ENCODE results near the gene AIDA. TPM values are rescaled to one million over a fixed set of nuclear protein-coding genes. Genes with fewer than 3 reads are reported as not detected.

Gene AIDA
- total and polyA plus RNA-seq, 7 donors = 34.9 to 104 (median 71.5) TPM

GRCh38 chr1:222642468-222642867, 69.8 kb downstream of the AIDA start:
- WGBS, 2 donors = 49 to 78% methylated on average over 1 of the region's 1 CpG
- TF ChIP-seq CTCF (IDR thresholded peaks at IDR 0.05) = no peak
- TF ChIP-seq EP300 (IDR thresholded peaks at IDR 0.05) = no peak
- no peak for TF ChIP-seq POLR2AphosphoS5 (IDR thresholded peaks at IDR 0.05)
- no peak for TF ChIP-seq POLR2A (IDR thresholded peaks at IDR 0.05)
- intact Hi-C loops (cut with DNase I) = no loop called here

GRCh38 chr1:222641269-222641948, 70.9 kb downstream of the AIDA start:
- Histone ChIP-seq H3K27me3 (no peaks in the 10 kb centered on the region), H3K27ac (no peak overlapping the region), H3K4me1 (peaks cover 0 to 18% (median 7%) of the 10 kb centered on the region in 4 donors), H3K9me3 (no peaks in the 10 kb centered on the region), H3K36me3 (peaks cover 0 to 32% (median 3%) of the 10 kb centered on the region in 4 donors), H3K4me3 (no peak overlapping the region)
- 87 to 92% methylated on average over 5 of the region's 5 CpGs for WGBS, 2 donors
- intact Hi-C loops (cut with DNase I) = no loop called here
- no peak for DNase-seq
- TF ChIP-seq POLR2A (IDR thresholded peaks at IDR 0.05) = no peak
- TF ChIP-seq CTCF (IDR thresholded peaks at IDR 0.05) = no peak
- TF ChIP-seq POLR2AphosphoS5 (IDR thresholded peaks at IDR 0.05) = no peak
- no peak for TF ChIP-seq EP300 (IDR thresholded peaks at IDR 0.05)

More at GRCh38 chr1:222642468-222642867, 69.8 kb downstream of the AIDA start:
- Histone ChIP-seq H3K9me3 (no peaks in the 10 kb centered on the region), H3K27me3 (no peaks in the 10 kb centered on the region), H3K4me1 (peaks cover 0 to 18% (median 7%) of the 10 kb centered on the region in 4 donors), H3K27ac (no peak overlapping the region), H3K4me3 (no peak overlapping the region), H3K36me3 (peaks cover 0 to 30% (median 5%) of the 10 kb centered on the region in 4 donors)
- DNase-seq = no peak

GRCh38 chr1:222634180-222635013, 77.9 kb downstream of the AIDA start:
- H3K36me3 ChIP-seq = peaks cover 8 to 71% (median 18%) of the 10 kb centered on the region in 4 donors
- intact Hi-C loops (cut with DNase I) = loop anchor here (1.0 kb wide), 1 partner anchor 169 kb away; no protein-coding TSS in a partner anchor
- no peak overlapping the region for H3K4me3 ChIP-seq

GRCh38 chr1:222632749-222633148, 79.5 kb downstream of the AIDA start:
- no peak for DNase-seq
- intact Hi-C loops (cut with DNase I) = loop anchor here (1.0 kb wide), 1 partner anchor 42 kb away; no protein-coding TSS in a partner anchor

More at GRCh38 chr1:222634180-222635013, 77.9 kb downstream of the AIDA start:
- Histone ChIP-seq H3K9me3 (no peaks in the 10 kb centered on the region), H3K4me1 (no peaks in the 10 kb centered on the region), H3K27me3 (no peaks in the 10 kb centered on the region), H3K27ac (peak overlapping the region in 1 of 4 donors; percentile 2)
- WGBS, 2 donors = 48 to 52% methylated on average over 7 of the region's 7 CpGs
- TF ChIP-seq CTCF (IDR thresholded peaks at IDR 0.05) (peak; percentile 74 to 88 (median 80)), EP300 (IDR thresholded peaks at IDR 0.05) (no peak)
- peak; percentile 74 for DNase-seq

More at GRCh38 chr1:222632749-222633148, 79.5 kb downstream of the AIDA start:
- H3K36me3 ChIP-seq = peaks cover 9 to 71% (median 23%) of the 10 kb centered on the region in 4 donors
- H3K9me3 ChIP-seq = no peaks in the 10 kb centered on the region
- no peak overlapping the region for H3K4me3 ChIP-seq
- no peaks in the 10 kb centered on the region for H3K4me1 ChIP-seq
- 61 to 76% methylated on average over 2 of the region's 2 CpGs for WGBS, 2 donors
- H3K27me3 ChIP-seq = no peaks in the 10 kb centered on the region
- no peak for TF ChIP-seq POLR2A (IDR thresholded peaks at IDR 0.05)
- TF ChIP-seq EP300 (IDR thresholded peaks at IDR 0.05) = no peak
- no peak for TF ChIP-seq CTCF (IDR thresholded peaks at IDR 0.05)
- no peak for TF ChIP-seq POLR2AphosphoS5 (IDR thresholded peaks at IDR 0.05)
- no peak overlapping the region for H3K27ac ChIP-seq
